IPS-15b (cell line): ENCODE results near the gene LRRC14B.
"Not testable (repeated sequence)": the region's sequence is repeated elsewhere in the genome, so short reads cannot be mapped to it uniquely, and the experiment has no call there.

Experiments used
- H3K27me3 ChIP-seq: one replicate; pipeline ENCODE4 v1.6.1; 2013; ENCODE audit warnings: low read length; ENCODE audit not compliant: control insufficient read depth, insufficient read depth
- H3K36me3 ChIP-seq: one replicate; pipeline ENCODE4 v1.6.1; 2013; ENCODE audit warnings: low read length; ENCODE audit not compliant: control insufficient read depth, insufficient read depth
- H3K4me1 ChIP-seq: one replicate; pipeline ENCODE4 v1.6.1; 2013; ENCODE audit warnings: mild to moderate bottlenecking, low read length; ENCODE audit not compliant: control insufficient read depth, insufficient read depth
- H3K4me3 ChIP-seq: one replicate; pipeline ENCODE4 v1.5.1; 2013; ENCODE audit warnings: low read depth, low read length
- H3K9ac ChIP-seq: one replicate; pipeline ENCODE4 v1.6.1; 2013; ENCODE audit warnings: low read depth, mild to moderate bottlenecking, low read length
- H3K9me3 ChIP-seq: one replicate; pipeline ENCODE4 v1.6.1; 2013; ENCODE audit warnings: mild to moderate bottlenecking, low read length; ENCODE audit not compliant: control insufficient read depth, insufficient read depth

LRRC14B gene

DNA sequence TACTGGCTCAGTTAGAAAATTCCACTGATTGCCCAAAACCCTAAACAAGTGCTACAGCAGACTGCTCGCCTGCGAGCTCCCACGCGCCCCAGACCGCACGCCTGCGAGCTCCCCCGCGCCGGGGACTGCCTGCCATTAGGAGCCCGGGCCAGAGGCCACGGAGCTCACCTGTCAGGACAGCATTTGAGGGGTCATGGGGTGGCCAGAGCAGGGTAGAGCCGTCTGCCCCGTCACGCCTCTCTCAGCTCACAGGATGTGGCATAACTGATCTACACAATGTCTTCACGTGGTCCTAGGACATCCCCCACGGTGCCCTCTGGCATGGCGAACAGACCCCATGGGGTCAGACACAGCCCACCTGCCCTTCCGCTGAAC is 29.1 kb upstream of the LRRC14B start:
- Histone ChIP-seq H3K9ac (no peak overlapping the region), H3K4me3 (no peak overlapping the region), H3K36me3 (peaks cover 29% of the 10 kb centered on the region), H3K4me1 (no peaks in the 10 kb centered on the region), H3K27me3 (no peaks in the 10 kb centered on the region), H3K9me3 (no peaks in the 10 kb centered on the region)

DNA sequence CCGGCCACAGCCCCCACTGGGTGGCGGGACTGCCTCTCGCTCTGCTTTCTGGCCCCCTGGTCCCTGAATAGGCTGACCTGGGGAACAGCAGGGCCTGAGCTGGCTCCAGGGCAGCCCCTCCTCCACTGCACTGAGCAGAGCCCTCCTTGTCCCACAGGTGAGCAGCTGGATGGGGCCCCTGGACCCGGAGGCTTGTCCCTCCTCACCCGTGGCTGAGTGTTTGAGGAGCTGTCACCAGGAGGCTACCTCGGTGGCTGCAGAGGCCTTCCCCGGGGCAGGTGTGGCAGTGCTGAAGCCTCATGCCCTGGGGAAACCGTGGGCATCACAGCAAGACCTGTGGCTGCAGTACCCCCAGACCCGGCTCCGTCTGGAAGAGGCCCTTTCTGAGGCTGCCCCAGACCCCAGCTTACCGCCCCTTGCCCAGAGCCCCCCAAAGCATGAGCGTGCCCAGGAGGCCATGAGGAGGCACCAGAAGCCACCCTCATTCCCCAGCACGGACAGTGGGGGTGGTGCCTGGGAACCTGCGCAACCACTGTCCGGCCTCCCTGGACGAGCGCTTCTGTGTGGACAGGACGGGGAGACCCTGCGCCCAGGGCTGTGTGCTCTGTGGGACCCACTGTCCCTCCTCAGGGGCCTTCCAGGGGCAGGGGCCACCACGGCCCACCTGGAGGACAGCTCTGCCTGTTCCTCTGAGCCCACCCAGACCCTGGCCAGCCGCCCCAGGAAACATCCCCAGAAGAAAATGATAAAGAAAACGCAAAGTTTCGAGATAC is 28.5 kb upstream of the LRRC14B start:
- Histone ChIP-seq H3K27me3 (no peaks in the 10 kb centered on the region), H3K36me3 (peaks cover 24% of the 10 kb centered on the region), H3K4me1 (no peaks in the 10 kb centered on the region), H3K9me3 (no peaks in the 10 kb centered on the region), H3K9ac (no peak overlapping the region), H3K4me3 (no peak overlapping the region)

DNA sequence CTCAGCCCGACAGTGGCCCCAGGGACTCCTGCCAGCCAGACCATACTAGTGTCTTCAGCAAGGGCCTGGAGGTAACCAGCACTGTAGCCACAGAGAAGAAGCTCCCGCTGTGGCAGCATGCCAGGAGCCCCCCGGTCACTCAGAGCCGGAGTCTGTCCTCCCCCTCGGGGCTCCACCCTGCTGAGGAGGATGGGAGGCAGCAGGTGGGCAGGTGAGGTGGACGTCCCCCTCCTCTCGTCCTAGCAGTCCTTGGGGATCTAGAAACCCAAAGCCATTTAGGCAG is 28.0 kb upstream of the LRRC14B start:
- H3K27me3 ChIP-seq = no peaks in the 10 kb centered on the region
- no peaks in the 10 kb centered on the region for H3K4me1 ChIP-seq
- no peak overlapping the region for H3K9ac ChIP-seq
- peaks cover 21% of the 10 kb centered on the region for H3K36me3 ChIP-seq
- no peaks in the 10 kb centered on the region for H3K9me3 ChIP-seq
- no peak overlapping the region for H3K4me3 ChIP-seq

DNA sequence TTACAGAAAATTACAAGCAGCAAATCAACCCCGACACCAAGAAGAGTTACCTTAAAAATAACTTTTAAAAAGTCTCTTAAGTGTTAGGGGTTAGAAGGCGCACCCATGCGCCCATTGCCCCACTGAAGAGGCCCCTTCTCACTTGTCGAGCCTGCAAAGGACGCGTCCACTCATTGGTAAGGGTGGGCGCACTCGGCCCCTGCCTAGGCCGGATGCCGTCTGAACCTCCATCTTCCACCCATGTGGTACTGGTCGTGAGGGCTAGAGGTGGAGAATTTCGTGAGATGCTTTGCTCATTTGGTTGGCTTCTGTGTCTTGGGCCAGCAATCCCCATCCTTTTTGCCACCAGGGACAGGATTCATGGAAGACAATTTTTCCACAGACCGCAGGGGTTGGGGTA is 27.5 kb upstream of the LRRC14B start:
- Histone ChIP-seq H3K9me3 (no peaks in the 10 kb centered on the region), H3K27me3 (no peaks in the 10 kb centered on the region), H3K9ac (no peak overlapping the region), H3K36me3 (peaks cover 19% of the 10 kb centered on the region), H3K4me1 (no peaks in the 10 kb centered on the region), H3K4me3 (no peak overlapping the region)

DNA sequence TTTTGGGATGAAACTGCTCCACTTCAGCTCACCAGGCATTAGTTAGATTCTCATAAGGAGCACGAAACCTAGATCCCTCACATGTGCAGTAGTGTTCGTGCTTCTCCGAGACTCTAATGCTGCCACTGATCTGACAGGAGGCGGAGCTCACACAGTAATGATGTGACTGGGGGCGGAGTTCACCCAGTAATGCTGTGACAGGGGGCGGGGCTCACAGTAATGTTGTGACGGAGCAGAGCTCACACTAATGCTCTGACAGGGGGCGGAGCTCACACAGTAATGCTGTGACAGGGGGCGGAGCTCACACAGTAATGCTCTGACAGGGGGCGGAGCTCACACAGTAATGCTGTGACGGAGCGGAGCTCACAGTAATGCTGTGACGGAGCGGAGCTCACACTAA is 27.1 kb upstream of the LRRC14B start:
- H3K9me3 ChIP-seq = no peaks in the 10 kb centered on the region
- no peaks in the 10 kb centered on the region for H3K4me1 ChIP-seq
- H3K36me3 ChIP-seq = peaks cover 19% of the 10 kb centered on the region
- H3K9ac ChIP-seq = no peak overlapping the region
- H3K4me3 ChIP-seq = no peak overlapping the region
- H3K27me3 ChIP-seq = no peaks in the 10 kb centered on the region

DNA sequence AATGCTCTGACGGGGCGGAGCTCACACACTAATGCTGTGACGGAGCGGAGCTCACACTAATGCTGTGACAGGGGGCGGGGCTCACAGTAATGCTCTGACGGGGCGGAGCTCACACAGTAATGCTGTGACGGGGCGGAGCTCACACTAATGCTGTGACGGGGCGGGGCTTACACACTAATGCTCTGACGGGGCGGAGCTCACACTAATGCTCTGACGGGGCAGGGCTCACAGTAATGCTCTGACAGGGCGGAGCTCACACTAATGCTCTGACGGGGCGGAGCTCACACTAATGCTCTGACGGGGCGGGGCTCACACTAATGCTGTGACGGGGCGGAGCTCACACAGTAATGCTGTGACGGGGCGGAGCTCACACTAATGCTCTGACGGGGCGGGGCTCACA is 26.5 kb upstream of the LRRC14B start:
- H3K4me1 ChIP-seq, H3K9me3 ChIP-seq, H3K27me3 ChIP-seq, H3K9ac ChIP-seq, H3K4me3 ChIP-seq: not testable (repeated sequence)
- peaks cover 18% of the 10 kb centered on the region for H3K36me3 ChIP-seq

DNA sequence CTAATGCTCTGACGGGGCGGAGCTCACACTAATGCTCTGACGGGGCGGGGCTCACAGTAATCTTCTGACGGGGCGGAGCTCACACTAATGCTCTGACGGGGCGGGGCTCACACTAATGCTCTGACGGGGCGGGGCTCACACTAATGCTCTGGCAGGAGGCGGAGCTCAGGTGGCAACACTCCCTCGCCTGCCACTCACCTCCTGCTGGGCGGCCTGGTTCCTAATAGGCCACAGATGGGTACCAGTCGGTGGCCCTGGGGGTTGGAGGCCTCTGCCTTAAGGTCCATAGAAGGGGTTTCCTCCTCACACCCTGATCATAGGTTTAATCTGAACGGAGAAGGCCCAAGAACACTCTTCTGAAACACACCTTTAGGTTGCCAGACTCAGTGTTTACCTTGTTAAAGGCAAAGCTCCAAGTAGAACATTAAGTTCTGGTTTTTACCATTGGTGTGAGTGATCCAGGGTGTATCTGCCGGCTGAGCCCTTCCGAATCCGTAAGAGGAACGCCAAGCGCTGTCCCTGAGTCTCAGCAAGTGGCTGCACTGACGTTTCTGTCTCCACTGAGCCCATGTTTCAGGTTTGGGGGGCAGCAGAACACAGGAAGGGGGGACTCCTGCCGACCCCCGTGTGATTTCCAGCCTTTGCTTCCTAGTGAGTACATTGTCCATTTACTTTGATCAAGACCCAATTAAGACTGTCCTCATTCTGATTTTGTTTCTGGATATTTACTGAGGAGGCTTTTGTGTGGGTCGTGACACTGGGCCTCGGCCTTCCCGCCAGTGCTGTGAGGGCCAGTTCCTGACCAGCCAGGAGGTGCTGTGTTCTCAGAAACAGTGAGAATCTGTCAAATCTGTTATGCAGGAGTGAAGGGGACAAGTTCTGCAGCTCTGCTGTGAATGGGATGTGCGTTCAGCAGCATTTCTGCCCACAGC is 24.6 kb upstream of the LRRC14B start:
- peaks cover 13% of the 10 kb centered on the region for H3K36me3 ChIP-seq
- no peaks in the 10 kb centered on the region for H3K27me3 ChIP-seq
- no peaks in the 10 kb centered on the region for H3K4me1 ChIP-seq
- H3K9me3 ChIP-seq = no peaks in the 10 kb centered on the region
- H3K9ac ChIP-seq = no peak overlapping the region
- no peak overlapping the region for H3K4me3 ChIP-seq

DNA sequence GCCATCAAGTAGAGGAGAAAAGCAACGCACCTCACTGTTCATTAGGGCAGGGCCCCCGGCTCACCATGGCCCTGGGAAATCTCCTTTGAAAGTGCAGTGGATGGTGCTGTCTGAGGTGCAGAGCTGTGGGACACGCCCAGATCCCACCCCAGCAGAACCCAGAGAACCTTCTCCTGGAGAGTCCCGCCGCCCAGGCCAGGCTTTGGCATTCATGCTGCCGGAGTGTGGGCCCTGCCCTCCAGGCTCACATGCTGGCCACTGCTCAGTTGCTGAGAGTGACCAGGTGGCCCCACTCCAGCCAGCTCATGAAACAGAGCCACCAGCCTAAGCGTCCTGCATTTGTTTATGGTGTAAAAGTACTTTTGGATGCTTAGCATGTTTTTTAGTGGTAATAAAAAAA is 23.8 kb upstream of the LRRC14B start:
- no peak overlapping the region for H3K9ac ChIP-seq

DNA sequence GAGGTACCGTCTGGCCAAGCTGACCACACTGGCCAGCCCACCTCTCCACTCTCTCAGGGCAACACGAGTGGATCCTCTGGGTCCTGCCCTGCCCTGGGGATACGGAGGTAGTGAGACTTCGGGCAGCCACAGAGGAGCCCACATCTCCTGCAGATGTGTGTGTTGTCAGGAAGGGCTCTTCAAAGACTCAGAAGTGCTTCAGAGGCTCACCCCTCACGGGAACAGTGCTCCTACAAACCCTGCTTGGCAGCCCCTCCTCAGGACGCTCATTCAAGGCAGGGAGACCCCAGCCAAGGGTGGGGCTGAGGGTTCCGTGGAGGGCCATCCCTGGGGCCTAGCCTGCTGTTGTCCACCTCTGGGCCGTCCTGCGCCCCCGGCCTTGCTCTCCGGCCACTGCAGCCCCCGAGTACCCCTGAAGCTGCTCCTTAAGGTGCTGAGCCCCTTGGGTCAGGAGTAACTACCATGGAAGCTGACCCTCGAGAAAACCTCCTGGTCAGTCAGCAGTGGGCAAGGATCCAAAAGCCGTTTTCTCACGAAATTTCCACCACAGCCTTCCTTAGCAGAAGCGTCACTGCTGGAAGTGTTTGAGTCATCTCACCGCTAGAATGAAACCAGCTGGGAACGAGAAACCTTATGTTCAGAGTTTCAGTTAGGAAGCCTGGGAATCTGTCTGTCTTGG is 23.2 kb upstream of the LRRC14B start:
- Histone ChIP-seq H3K9me3 (no peaks in the 10 kb centered on the region), H3K4me1 (no peaks in the 10 kb centered on the region), H3K36me3 (peaks cover 11% of the 10 kb centered on the region), H3K27me3 (no peaks in the 10 kb centered on the region), H3K9ac (no peak overlapping the region), H3K4me3 (no peak overlapping the region)

More for the DNA sequence above, 23.8 kb upstream of the LRRC14B start:
- H3K9me3 ChIP-seq = no peaks in the 10 kb centered on the region
- no peaks in the 10 kb centered on the region for H3K4me1 ChIP-seq
- H3K27me3 ChIP-seq = no peaks in the 10 kb centered on the region
- H3K36me3 ChIP-seq = peaks cover 11% of the 10 kb centered on the region
- H3K4me3 ChIP-seq = no peak overlapping the region

DNA sequence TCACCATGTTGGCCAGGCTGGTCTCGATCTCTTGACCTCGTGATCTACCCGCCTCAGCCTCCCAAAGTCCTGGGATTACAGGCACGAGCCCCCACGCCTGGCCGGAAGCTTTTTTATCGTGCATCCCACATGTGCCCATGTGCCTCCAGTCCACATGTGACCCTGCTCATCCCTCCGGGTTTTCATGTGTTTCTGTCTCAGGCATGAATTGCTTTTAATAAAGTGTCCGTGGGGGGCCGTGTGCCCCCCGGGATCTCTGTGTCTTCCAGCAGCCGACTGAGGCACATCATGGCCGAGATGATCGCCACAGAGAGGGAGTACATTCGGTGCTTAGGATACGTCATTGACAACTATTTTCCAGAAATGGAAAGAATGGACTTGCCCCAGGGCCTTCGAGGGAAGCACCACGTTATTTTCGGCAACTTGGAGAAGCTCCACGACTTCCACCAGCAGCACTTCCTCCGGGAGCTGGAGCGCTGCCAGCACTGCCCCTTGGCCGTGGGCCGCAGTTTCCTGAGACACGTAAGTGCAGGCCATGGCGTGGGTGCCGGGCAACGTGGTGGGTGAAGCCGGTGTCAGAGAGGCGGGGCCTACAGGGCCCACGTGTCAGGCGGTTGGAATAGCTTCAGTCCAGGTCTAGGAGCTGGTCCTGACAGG is 22.1 kb upstream of the LRRC14B start:
- Histone ChIP-seq H3K27me3 (no peaks in the 10 kb centered on the region), H3K9me3 (no peaks in the 10 kb centered on the region), H3K9ac (no peak overlapping the region), H3K36me3 (peaks cover 14% of the 10 kb centered on the region), H3K4me3 (no peak overlapping the region), H3K4me1 (no peaks in the 10 kb centered on the region)

DNA sequence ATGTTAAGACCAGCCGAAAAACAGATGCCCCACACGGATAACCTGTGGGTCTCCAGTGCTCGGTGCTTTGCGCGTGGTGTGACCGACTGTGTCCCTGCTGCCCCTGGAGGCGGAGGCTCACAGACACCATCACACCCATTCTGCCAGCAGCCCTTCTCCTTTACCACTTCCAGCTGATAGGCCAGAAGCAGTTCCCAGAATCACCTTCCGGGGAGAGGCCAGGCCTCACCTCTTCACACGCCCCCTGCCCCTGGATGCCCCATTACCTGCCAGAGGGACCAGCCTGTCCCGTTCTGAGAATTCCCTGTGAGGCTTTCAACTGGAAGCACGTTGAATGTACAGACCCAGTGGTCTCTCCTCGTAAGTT is 21.6 kb upstream of the LRRC14B start:
- no peaks in the 10 kb centered on the region for H3K27me3 ChIP-seq
- no peaks in the 10 kb centered on the region for H3K9me3 ChIP-seq
- no peak overlapping the region for H3K9ac ChIP-seq
- H3K4me3 ChIP-seq = no peak overlapping the region
- no peaks in the 10 kb centered on the region for H3K4me1 ChIP-seq
- H3K36me3 ChIP-seq = peaks cover 14% of the 10 kb centered on the region
